ENCODE data around the gene SAP30L.
A peak's percentile ranks its signal among the peaks of the same experiment; 100 is the strongest.

Gene SAP30L

GRCh38 chr5:154445422-154446194 is at the start of gene SAP30L:
SAP30L (plus strand) TSS chr5:154445997; CDS start chr5:154446605, 608 bp downstream.
- Histone ChIP-seq H3K4me1 (ENCODE audit: insufficient read depth, low read length) (peaks cover 6% of the 10 kb centered on the region), H3K9me3 (ENCODE audit: insufficient read depth, low read depth, low read length) (no peaks in the 10 kb centered on the region), H3K27ac (ENCODE audit: low read length) (no peak within 1 kb of the TSS), H3K4me3 (ENCODE audit: low read length) (peak within 1 kb of the TSS; percentile 78), H3K36me3 (ENCODE audit: insufficient read depth, low read depth, low read length) (peaks cover 13% of the 10 kb centered on the region), H3K9ac (ENCODE audit: low read depth, low read length) (peak within 1 kb of the TSS; percentile 71; the same call in 1 of the 2 replicates), H3K27me3 (ENCODE audit: insufficient read depth, low read length) (peaks cover 20% of the 10 kb centered on the region; the same call in 1 of the 2 replicates)

DNA sequence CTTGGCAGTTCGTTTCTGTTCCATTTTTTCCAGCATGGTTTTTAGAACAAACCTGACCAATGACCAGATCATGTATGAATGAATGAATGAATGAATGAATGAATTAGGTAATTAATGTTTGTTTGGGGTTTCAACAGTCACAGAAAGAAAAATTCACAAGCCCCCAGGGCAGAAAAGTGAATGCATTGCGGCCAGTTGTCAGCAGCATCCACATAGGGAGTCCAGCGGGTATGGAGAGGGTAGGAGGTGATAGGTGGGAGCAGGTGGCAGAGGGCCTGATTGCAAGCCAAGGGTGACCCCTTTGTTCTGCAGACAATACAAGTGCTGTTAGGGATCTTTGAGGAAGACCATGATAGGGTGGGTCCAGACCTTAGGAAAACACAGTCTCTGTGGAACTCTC is 49.7 kb upstream of the SAP30L start:
- peaks cover 4% of the 10 kb centered on the region; the same call in 1 of the 2 replicates for H3K4me1 ChIP-seq (ENCODE audit: insufficient read depth, low read length)
- H3K27ac ChIP-seq (ENCODE audit: low read length), result no peak overlapping the region
- H3K9me3 ChIP-seq (ENCODE audit: insufficient read depth, low read depth, low read length), result no peaks in the 10 kb centered on the region
- H3K9ac ChIP-seq (ENCODE audit: low read depth, low read length), result no peak overlapping the region
- H3K4me3 ChIP-seq (ENCODE audit: low read length), result no peak overlapping the region
- H3K36me3 ChIP-seq (ENCODE audit: insufficient read depth, low read depth, low read length), result no peaks in the 10 kb centered on the region
- H3K27me3 ChIP-seq (ENCODE audit: insufficient read depth, low read length), result no peaks in the 10 kb centered on the region

GRCh38 chr5:154397652-154398406 is 48.0 kb upstream of the SAP30L start:
- H3K27me3 ChIP-seq (ENCODE audit: insufficient read depth, low read length), result no peaks in the 10 kb centered on the region
- no peak overlapping the region for H3K4me3 ChIP-seq (ENCODE audit: low read length)
- H3K9ac ChIP-seq (ENCODE audit: low read depth, low read length), result no peak overlapping the region
- peaks cover 4% of the 10 kb centered on the region; the same call in 1 of the 2 replicates for H3K4me1 ChIP-seq (ENCODE audit: insufficient read depth, low read length)
- no peaks in the 10 kb centered on the region for H3K9me3 ChIP-seq (ENCODE audit: insufficient read depth, low read depth, low read length)
- H3K36me3 ChIP-seq (ENCODE audit: insufficient read depth, low read depth, low read length), result no peaks in the 10 kb centered on the region
- no peak overlapping the region for H3K27ac ChIP-seq (ENCODE audit: low read length)

- H3K36me3 ChIP-seq (ENCODE audit: insufficient read depth, low read depth, low read length), result no peaks in the 10 kb centered on the region
- no peak overlapping the region for H3K4me3 ChIP-seq (ENCODE audit: low read length)
- no peak overlapping the region for H3K27ac ChIP-seq (ENCODE audit: low read length)
- H3K9ac ChIP-seq (ENCODE audit: low read depth, low read length), result no peak overlapping the region
- H3K9me3 ChIP-seq (ENCODE audit: insufficient read depth, low read depth, low read length), result no peaks in the 10 kb centered on the region
- H3K4me1 ChIP-seq (ENCODE audit: insufficient read depth, low read length), result peaks cover 4% of the 10 kb centered on the region; the same call in 1 of the 2 replicates
- no peaks in the 10 kb centered on the region for H3K27me3 ChIP-seq (ENCODE audit: insufficient read depth, low read length)
These were observed 45.1 kb upstream of the SAP30L start for GRCh38 chr5:154400678-154401077.

DNA sequence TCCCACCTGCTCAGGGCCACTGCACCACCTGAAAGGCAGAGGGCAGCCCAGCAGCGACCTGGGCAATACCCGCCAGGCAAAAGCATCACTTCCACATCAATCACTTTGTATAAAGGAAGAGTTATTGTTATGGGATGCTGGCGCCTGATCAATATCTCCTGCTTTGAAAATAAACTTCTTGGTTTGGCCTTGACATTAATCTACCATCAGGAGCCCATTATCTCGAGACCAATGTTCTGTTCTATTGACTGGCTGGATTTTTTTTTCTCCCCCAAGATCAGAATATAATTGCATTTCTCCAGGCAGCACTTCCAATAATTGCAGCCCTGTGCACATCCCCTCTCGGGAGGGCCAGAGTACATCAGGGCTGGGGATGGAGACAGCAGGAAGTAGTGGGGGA is 44.4 kb upstream of the SAP30L start:
- no peak overlapping the region for H3K27ac ChIP-seq (ENCODE audit: low read length)
- no peak overlapping the region for H3K9ac ChIP-seq (ENCODE audit: low read depth, low read length)
- H3K4me1 ChIP-seq (ENCODE audit: insufficient read depth, low read length), result peaks cover under 1% of the 10 kb centered on the region; the same call in 1 of the 2 replicates
- H3K27me3 ChIP-seq (ENCODE audit: insufficient read depth, low read length), result no peaks in the 10 kb centered on the region
- H3K36me3 ChIP-seq (ENCODE audit: insufficient read depth, low read depth, low read length), result no peaks in the 10 kb centered on the region
- no peaks in the 10 kb centered on the region for H3K9me3 ChIP-seq (ENCODE audit: insufficient read depth, low read depth, low read length)
- H3K4me3 ChIP-seq (ENCODE audit: low read length), result no peak overlapping the region

- no peak overlapping the region for H3K9ac ChIP-seq (ENCODE audit: low read depth, low read length)
- no peak overlapping the region for H3K4me3 ChIP-seq (ENCODE audit: low read length)
- H3K27me3 ChIP-seq (ENCODE audit: insufficient read depth, low read length), result no peaks in the 10 kb centered on the region
- H3K27ac ChIP-seq (ENCODE audit: low read length), result no peak overlapping the region
- H3K4me1 ChIP-seq (ENCODE audit: insufficient read depth, low read length), result no peaks in the 10 kb centered on the region; the same call in 1 of the 2 replicates
- no peaks in the 10 kb centered on the region for H3K36me3 ChIP-seq (ENCODE audit: insufficient read depth, low read depth, low read length)
- H3K9me3 ChIP-seq (ENCODE audit: insufficient read depth, low read depth, low read length), result no peaks in the 10 kb centered on the region
These were observed 43.9 kb upstream of the SAP30L start for GRCh38 chr5:154401931-154402330.

DNA sequence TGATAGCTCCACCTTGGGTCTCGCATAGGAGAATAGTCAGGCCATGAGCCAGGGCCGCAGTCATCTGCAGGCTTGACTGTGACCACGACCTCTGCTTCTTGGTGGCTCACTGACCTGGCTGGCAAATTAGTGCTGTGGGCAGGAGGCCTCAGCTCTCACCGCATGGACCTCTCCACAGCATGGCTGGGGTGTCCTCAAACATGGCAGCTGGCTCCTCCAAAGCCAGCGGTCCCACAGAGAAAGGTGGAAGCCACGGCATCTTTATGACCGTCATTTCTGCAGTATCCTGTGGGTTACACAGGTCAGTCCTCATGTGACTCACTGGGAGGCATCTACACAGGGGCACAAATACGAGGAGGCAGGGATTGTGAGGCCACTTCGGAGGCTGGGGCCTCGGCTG is 43.2 kb upstream of the SAP30L start:
- Histone ChIP-seq H3K9ac (ENCODE audit: low read depth, low read length) (no peak overlapping the region), H3K27me3 (ENCODE audit: insufficient read depth, low read length) (no peaks in the 10 kb centered on the region), H3K27ac (ENCODE audit: low read length) (no peak overlapping the region), H3K4me1 (ENCODE audit: insufficient read depth, low read length) (no peaks in the 10 kb centered on the region; the same call in 1 of the 2 replicates), H3K36me3 (ENCODE audit: insufficient read depth, low read depth, low read length) (no peaks in the 10 kb centered on the region), H3K9me3 (ENCODE audit: insufficient read depth, low read depth, low read length) (no peaks in the 10 kb centered on the region), H3K4me3 (ENCODE audit: low read length) (no peak overlapping the region)

DNA sequence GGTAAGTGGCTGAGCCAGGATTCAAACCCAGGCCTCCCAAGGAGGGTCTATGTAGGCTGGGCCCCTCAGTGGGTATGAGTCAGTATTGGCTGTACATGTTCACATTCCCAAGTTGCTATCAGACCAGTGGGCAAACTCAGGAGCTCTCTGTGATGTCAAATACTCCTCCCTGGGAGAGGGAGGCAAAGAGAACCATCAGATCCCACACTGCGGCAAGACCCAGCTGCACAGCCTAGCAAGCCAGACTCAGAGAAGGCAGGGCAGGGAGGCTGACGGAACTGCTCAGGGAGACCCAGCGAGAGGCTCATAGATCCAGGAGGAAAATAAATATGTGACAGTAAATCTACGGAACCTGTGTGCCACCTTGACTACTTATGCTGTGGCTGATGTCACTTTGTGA is 42.6 kb upstream of the SAP30L start:
- H3K36me3 ChIP-seq (ENCODE audit: insufficient read depth, low read depth, low read length), result no peaks in the 10 kb centered on the region
- no peaks in the 10 kb centered on the region; the same call in 1 of the 2 replicates for H3K4me1 ChIP-seq (ENCODE audit: insufficient read depth, low read length)
- no peak overlapping the region for H3K9ac ChIP-seq (ENCODE audit: low read depth, low read length)
- no peaks in the 10 kb centered on the region for H3K9me3 ChIP-seq (ENCODE audit: insufficient read depth, low read depth, low read length)
- no peak overlapping the region for H3K27ac ChIP-seq (ENCODE audit: low read length)
- H3K4me3 ChIP-seq (ENCODE audit: low read length), result no peak overlapping the region
- H3K27me3 ChIP-seq (ENCODE audit: insufficient read depth, low read length), result no peaks in the 10 kb centered on the region

- Histone ChIP-seq H3K36me3 (ENCODE audit: insufficient read depth, low read depth, low read length) (no peaks in the 10 kb centered on the region), H3K27me3 (ENCODE audit: insufficient read depth, low read length) (no peaks in the 10 kb centered on the region), H3K4me3 (ENCODE audit: low read length) (no peak overlapping the region), H3K9ac (ENCODE audit: low read depth, low read length) (no peak overlapping the region), H3K27ac (ENCODE audit: low read length) (no peak overlapping the region), H3K9me3 (ENCODE audit: insufficient read depth, low read depth, low read length) (no peaks in the 10 kb centered on the region), H3K4me1 (ENCODE audit: insufficient read depth, low read length) (no peaks in the 10 kb centered on the region; the same call in 1 of the 2 replicates)
These were observed 41.9 kb upstream of the SAP30L start for GRCh38 chr5:154403776-154404387.

GRCh38 chr5:154405078-154405792 is 40.6 kb upstream of the SAP30L start:
- Histone ChIP-seq H3K4me1 (ENCODE audit: insufficient read depth, low read length) (no peaks in the 10 kb centered on the region; the same call in 1 of the 2 replicates), H3K4me3 (ENCODE audit: low read length) (peak overlapping the region; percentile 52; the same call in 1 of the 2 replicates), H3K9me3 (ENCODE audit: insufficient read depth, low read depth, low read length) (no peaks in the 10 kb centered on the region), H3K36me3 (ENCODE audit: insufficient read depth, low read depth, low read length) (no peaks in the 10 kb centered on the region), H3K9ac (ENCODE audit: low read depth, low read length) (no peak overlapping the region), H3K27ac (ENCODE audit: low read length) (no peak overlapping the region), H3K27me3 (ENCODE audit: insufficient read depth, low read length) (no peaks in the 10 kb centered on the region)

DNA sequence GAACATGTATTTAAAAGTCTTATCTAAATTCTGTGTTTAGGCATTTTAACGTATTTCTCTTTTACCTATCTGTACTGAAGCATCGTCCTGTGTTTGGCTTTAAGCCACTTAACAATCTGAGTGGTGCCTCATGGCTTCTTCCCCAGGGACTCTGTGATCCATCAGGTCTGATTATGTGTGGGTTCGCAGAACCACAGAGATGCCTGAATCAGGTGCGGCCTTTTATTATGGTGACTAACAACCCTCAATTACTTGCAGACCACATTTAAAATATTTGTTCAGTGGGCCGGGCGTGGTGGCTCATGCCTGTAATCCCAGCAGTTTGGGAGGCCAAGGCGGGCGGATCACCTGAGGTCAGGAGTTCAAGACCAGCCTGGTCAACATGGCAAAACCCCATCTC is 39.6 kb upstream of the SAP30L start:
- H3K27ac ChIP-seq (ENCODE audit: low read length), result no peak overlapping the region
- H3K27me3 ChIP-seq (ENCODE audit: insufficient read depth, low read length), result no peaks in the 10 kb centered on the region
- no peak overlapping the region for H3K4me3 ChIP-seq (ENCODE audit: low read length)
- H3K4me1 ChIP-seq (ENCODE audit: insufficient read depth, low read length), result no peaks in the 10 kb centered on the region; the same call in 1 of the 2 replicates
- no peaks in the 10 kb centered on the region for H3K9me3 ChIP-seq (ENCODE audit: insufficient read depth, low read depth, low read length)
- H3K9ac ChIP-seq (ENCODE audit: low read depth, low read length), result no peak overlapping the region
- H3K36me3 ChIP-seq (ENCODE audit: insufficient read depth, low read depth, low read length), result no peaks in the 10 kb centered on the region
